Panc1 (cell line): Measurements from ENCODE around the gene MT4. TPM values are rescaled to one million over a fixed set of nuclear protein-coding genes. Genes with fewer than 3 reads are reported as not detected.

Experiments used
- ATAC-seq: fragments of 200-7000 bp; cut with Tn5 transposase; 2 replicates; pipeline ENCODE4 v1.9.1; 2020; ENCODE audit warnings: mild to moderate bottlenecking, moderate library complexity
- BruUV-seq: library from RNA; stranded (reverse); fragments of 400-500 nt; replicated peaks from 2 replicates; lab custom pipeline; 2021; lab: Mats Ljungman, UMichigan
- CTCF ChIA-PET: fragments of 300-600 bp; sonication (Branson Sonifier 250); formaldehyde crosslinking; loops from one replicate; lab custom pipeline; 2022; ENCODE audit warnings: antibody characterized with exemption; lab: Charles Lee
- POLR2A ChIA-PET: fragments of 300-600 bp; sonication (Branson Sonifier 250); formaldehyde crosslinking; loops from one replicate; lab custom pipeline; 2022; ENCODE audit warnings: antibody characterized with exemption; lab: Charles Lee
- DNase-seq: peaks from one replicate; pipeline ENCODE4 v3.0.0-alpha.2; 2010; ENCODE audit warnings: low read depth, low spot score
- H3K27ac ChIP-seq: 2 replicates; pipeline ENCODE4 v1.5.1; 2011; ENCODE audit warnings: mild to moderate bottlenecking, low read length, inconsistent platforms
- H3K27me3 ChIP-seq: fragments of 200-500 bp; sonication (Bioruptor generic); 2 replicates; pipeline ENCODE4 v1.6.0; 2014; ENCODE audit warnings: low read length, inconsistent platforms; ENCODE audit not compliant: control insufficient read depth, insufficient read depth
- H3K36me3 ChIP-seq: fragments of 200-500 bp; sonication (Bioruptor generic); 2 replicates; pipeline ENCODE4 v1.5.1; 2014; ENCODE audit warnings: inconsistent platforms, mild to moderate bottlenecking, low read length, moderate library complexity; ENCODE audit not compliant: control insufficient read depth, insufficient read depth
- H3K4me1 ChIP-seq: 2 replicates; pipeline ENCODE4 v1.5.1; 2011; ENCODE audit warnings: inconsistent platforms, mild to moderate bottlenecking, low read length, moderate library complexity; ENCODE audit not compliant: control insufficient read depth, insufficient read depth
- H3K4me3 ChIP-seq, 2 experiments: 2 replicates each; pipeline ENCODE4 v1.5.1; 2011 to 2012; ENCODE audit warnings: low read depth in 2 of 2, low read length in 2 of 2, mild to moderate bottlenecking in 2 of 2, inconsistent platforms in 1 of 2, moderate library complexity in 1 of 2
- H3K9me3 ChIP-seq: fragments of 200-500 bp; sonication (Bioruptor generic); 2 replicates; pipeline ENCODE4 v1.5.1; 2014; ENCODE audit warnings: low read depth, mild to moderate bottlenecking, inconsistent platforms, low read length, moderate library complexity; ENCODE audit not compliant: control insufficient read depth, insufficient read depth
- CTCF ChIP-seq: fragments of 450-650 bp; IDR thresholded peaks from 2 replicates; pipeline ENCODE4 v1.5.1; 2017; ENCODE audit warnings: mild to moderate bottlenecking
- POLR2AphosphoS5 ChIP-seq: IDR thresholded peaks from 2 replicates; pipeline ENCODE4 v1.6.1; 2012; ENCODE audit warnings: mild to moderate bottlenecking, low read depth, low read length, moderate library complexity
- REST ChIP-seq, 2 experiments: IDR thresholded peaks; 2 replicates each; pipeline ENCODE4 v1.6.1; 2011 to 2012; ENCODE audit warnings: low read depth in 2 of 2, control low read depth in 1 of 2, low read length in 1 of 2, mild to moderate bottlenecking in 1 of 2, moderate library complexity in 1 of 2; ENCODE audit not compliant: insufficient read depth in 1 of 2
- SIN3A ChIP-seq: IDR thresholded peaks from 2 replicates; pipeline ENCODE4 v1.6.1; 2012; ENCODE audit warnings: low read depth, mild to moderate bottlenecking, low read length, moderate library complexity, borderline replicate concordance; ENCODE audit not compliant: insufficient read depth
- TCF7L2 ChIP-seq: IDR thresholded peaks from 2 replicates; pipeline ENCODE4 v1.6.1; 2011; ENCODE audit warnings: mild to moderate bottlenecking, low read depth, low read length, inconsistent platforms
- in situ Hi-C: cut with HindIII; loops from 2 replicates; pipeline ENCODE4 v1.10.0; 2016; ENCODE audit warnings: low sequenced_read_pairs, low pct_unique_long_range_greater_than_20kb
- intact Hi-C: fragments of 100-400 bp; cut with micrococcal nuclease; formaldehyde crosslinking; loops from one replicate; pipeline ENCODE4 v1.10.0; 2022; ENCODE audit not compliant: unreplicated experiment
- total RNA-seq: library from RNA; stranded (reverse); gene quantifications from one replicate; pipeline ENCODE4 v1.2.1, GENCODE V29; 2021; ENCODE audit not compliant: unreplicated experiment

MT4 gene
- total RNA-seq, 1 experiment from 2014 or later = not detected

GRCh38 chr16:56604966-56605365, 40.1 kb downstream of the MT4 start:
- H3K4me1 ChIP-seq = peaks cover 33% of the 10 kb centered on the region
- no peak for TF ChIP-seq CTCF
- no peak for TF ChIP-seq POLR2AphosphoS5
- TF ChIP-seq TCF7L2 = no peak
- TF ChIP-seq SIN3A = no peak
- TF ChIP-seq REST (IDR thresholded peaks at IDR 0.05; ENCODE audit: insufficient read depth in 1 of 2, low read depth in 2 of 2, low read length in 1 of 2) = no peak
- H3K4me3 ChIP-seq = no peak overlapping the region
- ATAC-seq = no peak
- POLR2A ChIA-PET = interaction anchor here (1.5 kb wide), 1 partner anchor 13 kb away, joined by 3 read pairs; no protein-coding TSS in a partner anchor
- BruUV-seq = no TSS peak
- in situ Hi-C loops = no loop called here
- no peaks in the 10 kb centered on the region for H3K9me3 ChIP-seq
- H3K27me3 ChIP-seq = no peaks in the 10 kb centered on the region
- H3K27ac ChIP-seq = peak overlapping the region; percentile 95; the same call in 1 of the 2 replicates
- no peak for DNase-seq
- intact Hi-C loops = loop anchor here (5.0 kb wide), 1 partner anchor 97 kb away; no protein-coding TSS in a partner anchor
- H3K36me3 ChIP-seq = peaks cover 3% of the 10 kb centered on the region; the same call in 1 of the 2 replicates
- CTCF ChIA-PET = no interaction called here

- peaks cover 3% of the 10 kb centered on the region; the same call in 1 of the 2 replicates for H3K36me3 ChIP-seq
- TF ChIP-seq TCF7L2 (no peak), SIN3A (no peak), CTCF (no peak), REST (IDR thresholded peaks at IDR 0.05; ENCODE audit: insufficient read depth in 1 of 2, low read depth in 2 of 2, low read length in 1 of 2) (no peak), POLR2AphosphoS5 (no peak)
- H3K27me3 ChIP-seq = no peaks in the 10 kb centered on the region
- ChIA-PET POLR2A (interaction anchor here (1.5 kb wide), 1 partner anchor 12 kb away, joined by 3 read pairs; no protein-coding TSS in a partner anchor), CTCF (no interaction called here)
- BruUV-seq = no TSS peak
- ATAC-seq (no peak), DNase-seq (no peak)
- peaks cover 38% of the 10 kb centered on the region for H3K4me1 ChIP-seq
- in situ Hi-C loops (no loop called here), intact Hi-C loops (loop anchor here (5.0 kb wide), 1 partner anchor 97 kb away; no protein-coding TSS in a partner anchor)
- peak overlapping the region; percentile 95 for H3K27ac ChIP-seq
- H3K9me3 ChIP-seq = no peaks in the 10 kb centered on the region
- no peak overlapping the region for H3K4me3 ChIP-seq
Observed at GRCh38 chr16:56605475-56605874, 40.6 kb downstream of the MT4 start.
